Measurements from ENCODE around the gene EPN2. TPM values are rescaled to one million over a fixed set of nuclear protein-coding genes. Genes with fewer than 3 reads are reported as not detected.

The EPN2 gene
- total RNA-seq, 4 donors from 2014 or later = 69.4 to 251 (median 96.3) TPM

- whole genome bisulfite sequencing, 2 donors = 57 to 59% methylated on average over 10 of the region's 10 CpGs
- no peak for DNase-seq (ENCODE audit: low spot score in 2 of 2)
- intact Hi-C loops (cut with DNase I; ENCODE audit: low total_unique reads) = no loop called here
Observed at GRCh38 chr17:19306160-19307111, 69.3 kb downstream of the EPN2 start.

GRCh38 chr17:19307521-19307920 is 70.4 kb downstream of the EPN2 start:
- TF ChIP-seq, protein P1, sequence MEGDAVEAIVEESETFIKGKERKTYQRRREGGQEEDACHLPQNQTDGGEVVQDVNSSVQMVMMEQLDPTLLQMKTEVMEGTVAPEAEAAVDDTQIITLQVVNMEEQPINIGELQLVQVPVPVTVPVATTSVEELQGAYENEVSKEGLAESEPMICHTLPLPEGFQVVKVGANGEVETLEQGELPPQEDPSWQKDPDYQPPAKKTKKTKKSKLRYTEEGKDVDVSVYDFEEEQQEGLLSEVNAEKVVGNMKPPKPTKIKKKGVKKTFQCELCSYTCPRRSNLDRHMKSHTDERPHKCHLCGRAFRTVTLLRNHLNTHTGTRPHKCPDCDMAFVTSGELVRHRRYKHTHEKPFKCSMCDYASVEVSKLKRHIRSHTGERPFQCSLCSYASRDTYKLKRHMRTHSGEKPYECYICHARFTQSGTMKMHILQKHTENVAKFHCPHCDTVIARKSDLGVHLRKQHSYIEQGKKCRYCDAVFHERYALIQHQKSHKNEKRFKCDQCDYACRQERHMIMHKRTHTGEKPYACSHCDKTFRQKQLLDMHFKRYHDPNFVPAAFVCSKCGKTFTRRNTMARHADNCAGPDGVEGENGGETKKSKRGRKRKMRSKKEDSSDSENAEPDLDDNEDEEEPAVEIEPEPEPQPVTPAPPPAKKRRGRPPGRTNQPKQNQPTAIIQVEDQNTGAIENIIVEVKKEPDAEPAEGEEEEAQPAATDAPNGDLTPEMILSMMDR (IDR thresholded peaks at IDR 0.05) = no peak
- no peak for TF ChIP-seq POLR2A (IDR thresholded peaks at IDR 0.05)
- intact Hi-C loops (cut with DNase I; ENCODE audit: low total_unique reads) = no loop called here
- no peak for DNase-seq (ENCODE audit: low spot score in 2 of 2)
- WGBS, 2 donors = 95 to 96% methylated on average over 10 of the region's 10 CpGs
- H3K4me3 ChIP-seq (ENCODE audit: low read depth, poor library complexity, severe bottlenecking) = no peak overlapping the region

More at GRCh38 chr17:19306160-19307111, 69.3 kb downstream of the EPN2 start:
- TF ChIP-seq, protein P1 (IDR thresholded peaks at IDR 0.05) = no peak
- no peak for TF ChIP-seq POLR2A (IDR thresholded peaks at IDR 0.05)
- H3K4me3 ChIP-seq (ENCODE audit: low read depth, poor library complexity, severe bottlenecking) = no peak overlapping the region

DNA sequence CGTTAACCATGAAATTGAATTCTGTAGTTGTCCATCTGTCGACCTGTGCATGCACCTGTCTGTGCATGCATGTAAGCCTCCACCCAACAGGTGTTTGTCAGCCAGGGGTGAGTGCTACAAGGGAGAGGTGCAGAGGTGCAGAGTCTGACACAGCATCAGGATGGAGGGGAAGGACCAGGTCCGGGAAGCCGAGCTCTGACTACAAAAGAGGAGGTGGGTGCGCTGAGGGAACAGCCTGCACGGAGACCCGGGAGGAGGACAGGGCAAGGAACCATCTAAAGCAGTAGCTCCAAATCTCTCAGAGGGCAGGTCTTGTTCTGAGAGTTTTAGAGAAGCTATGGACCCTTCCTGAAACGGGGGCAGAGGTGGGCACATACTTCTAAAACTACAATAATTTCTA is 71.2 kb downstream of the EPN2 start:
- no peak overlapping the region for H3K4me3 ChIP-seq (ENCODE audit: low read depth, poor library complexity, severe bottlenecking)
- 88% methylated on average over 8 of the region's 8 CpGs for WGBS, 2 donors
- no peak for DNase-seq (ENCODE audit: low spot score in 2 of 2)
- no peak for TF ChIP-seq POLR2A (IDR thresholded peaks at IDR 0.05)
- TF ChIP-seq, protein P1 (IDR thresholded peaks at IDR 0.05) = no peak
- intact Hi-C loops (cut with DNase I; ENCODE audit: low total_unique reads) = no loop called here

DNA sequence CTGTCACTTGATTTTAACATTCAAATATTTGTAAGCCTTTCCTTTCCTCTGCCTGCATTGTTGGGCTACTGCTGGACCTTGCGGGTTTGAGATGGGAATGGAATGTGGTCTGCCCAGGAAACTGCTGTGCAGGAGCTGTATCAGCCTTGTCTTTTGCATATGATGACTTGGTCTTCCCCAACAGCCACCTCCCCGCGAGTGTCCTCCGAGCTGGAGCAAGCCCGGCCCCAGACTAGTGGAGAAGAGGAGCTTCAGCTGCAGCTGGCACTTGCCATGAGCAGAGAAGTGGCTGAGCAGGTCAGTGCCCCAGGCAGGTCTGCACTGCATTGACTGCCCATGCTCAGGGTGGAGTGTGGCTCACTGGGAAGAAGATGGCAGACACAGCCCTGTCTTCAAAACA is 72.5 kb downstream of the EPN2 start:
- DNase-seq (ENCODE audit: low spot score in 2 of 2) = no peak
- TF ChIP-seq POLR2A (IDR thresholded peaks at IDR 0.05) = no peak
- TF ChIP-seq, protein P1 (IDR thresholded peaks at IDR 0.05) = no peak
- 60 to 74% methylated on average over 5 of the region's 5 CpGs for WGBS, 2 donors
- no peak overlapping the region for H3K4me3 ChIP-seq (ENCODE audit: low read depth, poor library complexity, severe bottlenecking)
- intact Hi-C loops (cut with DNase I; ENCODE audit: low total_unique reads) = no loop called here

DNA sequence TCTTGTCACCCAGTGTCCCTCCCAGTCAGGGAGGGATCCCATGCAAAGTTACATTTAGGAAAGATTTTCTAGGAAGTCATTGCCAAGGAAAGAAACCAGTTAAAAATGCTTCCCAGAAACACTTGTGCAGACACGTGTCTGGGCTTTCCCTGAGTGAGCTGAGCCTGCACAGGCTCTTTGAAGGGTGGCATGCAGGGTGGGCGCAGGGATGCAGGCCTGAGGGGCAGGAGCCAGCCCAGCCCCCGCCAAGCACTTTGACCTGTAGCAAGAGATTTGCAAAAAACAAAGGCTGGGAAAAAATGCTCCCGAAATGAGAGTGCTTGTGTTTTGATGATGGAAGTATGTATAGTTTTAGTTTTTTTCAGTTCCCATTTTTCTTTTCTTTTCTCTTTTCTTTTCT is 73.0 kb downstream of the EPN2 start:
- 63 to 65% methylated on average over 4 of the region's 4 CpGs for WGBS, 2 donors
- intact Hi-C loops (cut with DNase I; ENCODE audit: low total_unique reads) = no loop called here
- H3K4me3 ChIP-seq (ENCODE audit: low read depth, poor library complexity, severe bottlenecking) = no peak overlapping the region
- TF ChIP-seq POLR2A (IDR thresholded peaks at IDR 0.05) = no peak
- TF ChIP-seq, protein P1 (IDR thresholded peaks at IDR 0.05) = no peak
- DNase-seq (ENCODE audit: low spot score in 2 of 2) = no peak
